Measurements from ENCODE around the gene PALS2.

DNA sequence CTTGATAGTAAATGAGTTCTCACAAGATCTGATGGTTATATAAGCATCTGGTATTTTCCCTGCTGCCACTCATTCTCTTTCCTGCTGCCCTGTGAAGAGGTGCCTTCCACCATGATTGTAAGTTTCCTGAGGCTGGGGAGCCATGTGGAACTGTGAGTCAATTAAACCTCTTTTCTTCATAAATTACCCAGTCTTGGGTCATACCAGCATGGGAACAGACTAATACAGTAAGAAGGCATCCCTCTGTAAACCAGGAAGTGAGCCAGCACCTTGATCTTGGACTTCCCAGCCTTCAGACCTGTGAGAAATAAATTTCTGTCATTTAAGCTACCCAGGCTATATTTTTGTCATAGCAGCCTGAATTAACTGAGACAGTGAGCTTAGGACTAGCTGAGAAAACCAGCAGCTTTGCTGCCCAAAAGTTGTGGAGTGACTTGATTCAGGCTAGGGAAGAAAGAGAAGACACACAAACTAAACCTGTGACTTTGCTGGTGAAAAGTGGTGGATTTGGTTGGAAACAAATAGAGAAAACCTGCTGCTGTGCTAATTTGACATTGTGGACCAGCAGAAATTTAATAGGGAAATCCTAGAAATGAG lies 29.7 kb downstream of the PALS2 start:
- TF ChIP-seq, protein P1, sequence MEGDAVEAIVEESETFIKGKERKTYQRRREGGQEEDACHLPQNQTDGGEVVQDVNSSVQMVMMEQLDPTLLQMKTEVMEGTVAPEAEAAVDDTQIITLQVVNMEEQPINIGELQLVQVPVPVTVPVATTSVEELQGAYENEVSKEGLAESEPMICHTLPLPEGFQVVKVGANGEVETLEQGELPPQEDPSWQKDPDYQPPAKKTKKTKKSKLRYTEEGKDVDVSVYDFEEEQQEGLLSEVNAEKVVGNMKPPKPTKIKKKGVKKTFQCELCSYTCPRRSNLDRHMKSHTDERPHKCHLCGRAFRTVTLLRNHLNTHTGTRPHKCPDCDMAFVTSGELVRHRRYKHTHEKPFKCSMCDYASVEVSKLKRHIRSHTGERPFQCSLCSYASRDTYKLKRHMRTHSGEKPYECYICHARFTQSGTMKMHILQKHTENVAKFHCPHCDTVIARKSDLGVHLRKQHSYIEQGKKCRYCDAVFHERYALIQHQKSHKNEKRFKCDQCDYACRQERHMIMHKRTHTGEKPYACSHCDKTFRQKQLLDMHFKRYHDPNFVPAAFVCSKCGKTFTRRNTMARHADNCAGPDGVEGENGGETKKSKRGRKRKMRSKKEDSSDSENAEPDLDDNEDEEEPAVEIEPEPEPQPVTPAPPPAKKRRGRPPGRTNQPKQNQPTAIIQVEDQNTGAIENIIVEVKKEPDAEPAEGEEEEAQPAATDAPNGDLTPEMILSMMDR (IDR thresholded peaks at IDR 0.05): no peak
- TF ChIP-seq POLR2A (IDR thresholded peaks at IDR 0.05): no peak

All from prostate gland (tissue), 2 donors.